Activated B cell treated with CpG ODN at 0.5 μM for 24 hours (primary cell): ENCODE measurements around the gene CCDC54. TPM values are rescaled to one million over a fixed set of nuclear protein-coding genes. Genes with fewer than 3 reads are reported as not detected.

ENCODE experiments used
- ATAC-seq: fragments of 200-7000 bp; cut with Tn5 transposase; one replicate; pipeline ENCODE4 v1.10.0; 2021; ENCODE audit warnings: low read depth, mild to moderate bottlenecking, moderate library complexity
- CTCF ChIA-PET: fragments of 350-600 bp; sonication (Branson Sonifier 250); formaldehyde crosslinking; loops from one replicate; lab custom pipeline; 2021; ENCODE audit warnings: antibody characterized with exemption; lab: Charles Lee
- POLR2A ChIA-PET: fragments of 350-600 bp; sonication (Branson Sonifier 250); formaldehyde crosslinking; loops from one replicate; lab custom pipeline; 2021; ENCODE audit warnings: antibody characterized with exemption; lab: Charles Lee
- DNase-seq: peaks from one replicate; pipeline ENCODE4 v3.0.0; 2022
- H3K27ac Mint-ChIP-seq: one replicate; pipeline ENCODE4 v1.8.0; 2020; ENCODE audit warnings: mixed read lengths
- H3K27me3 Mint-ChIP-seq: one replicate; pipeline ENCODE4 v1.8.0; 2021; ENCODE audit warnings: mixed read lengths
- H3K36me3 Mint-ChIP-seq: one replicate; pipeline ENCODE4 v1.8.0; 2021; ENCODE audit warnings: low read depth, mixed read lengths
- H3K4me1 Mint-ChIP-seq: one replicate; pipeline ENCODE4 v1.8.0; 2021; ENCODE audit warnings: mixed read lengths
- H3K4me3 Mint-ChIP-seq: one replicate; pipeline ENCODE4 v1.8.0; 2020; ENCODE audit warnings: mild to moderate bottlenecking, mixed read lengths
- H3K9me3 Mint-ChIP-seq: one replicate; pipeline ENCODE4 v1.8.0; 2020; ENCODE audit warnings: mixed read lengths
- CTCF ChIP-seq: fragments of 200-600 bp; IDR thresholded peaks from one replicate; pipeline ENCODE4 v1.8.0; 2022; ENCODE audit warnings: antibody characterized with exemption, mild to moderate bottlenecking
- intact Hi-C: fragments of 100-400 bp; cut with micrococcal nuclease; formaldehyde crosslinking; loops from one replicate; pipeline ENCODE4 v1.15.1; 2024
- total RNA-seq: library from RNA; stranded (reverse); gene quantifications from 2 replicates; pipeline ENCODE4 v1.2.3, GENCODE V29; 2022

CCDC54 gene
- total RNA-seq, 1 donor from 2014 or later: not detected

DNA sequence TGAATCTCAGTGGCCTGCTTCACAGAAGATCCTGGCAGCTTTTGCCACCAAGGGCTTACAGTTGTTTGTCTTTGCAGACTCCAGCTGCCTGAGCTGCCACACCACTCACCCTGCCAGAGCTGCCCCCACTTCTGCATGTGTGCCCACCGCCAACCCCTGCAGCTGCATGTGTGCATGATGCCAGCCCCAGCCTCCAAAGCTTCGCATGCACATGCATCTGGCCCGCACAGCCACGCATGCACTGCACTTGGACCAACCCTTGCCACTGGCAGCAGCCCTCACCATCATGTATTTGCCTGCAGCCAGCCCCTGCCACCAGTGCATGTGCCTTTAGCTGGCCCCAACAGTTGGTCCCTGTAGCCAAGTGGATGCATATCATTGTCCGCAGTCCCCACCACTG lies 31.3 kb downstream of the CCDC54 start:
- Mint-ChIP-seq H3K9me3 (peaks cover 10% of the 10 kb centered on the region), H3K4me3 (no peak overlapping the region), H3K4me1 (no peaks in the 10 kb centered on the region), H3K36me3 (no peaks in the 10 kb centered on the region), H3K27me3 (no peaks in the 10 kb centered on the region), H3K27ac (no peak overlapping the region)
- POLR2A ChIA-PET: interaction anchor here (0.7 kb wide), 1 partner anchor 439 kb away, joined by 5 read pairs; no protein-coding TSS in a partner anchor
- intact Hi-C loops: no loop called here
- DNase-seq (no peak), ATAC-seq (no peak)
- CTCF ChIA-PET: interaction anchor here (1.4 to 3.2 kb wide), 2 partner anchors 13 to 14 kb away, joined by 4 to 11 read pairs; no protein-coding TSS in a partner anchor
- TF ChIP-seq CTCF: no peak

DNA sequence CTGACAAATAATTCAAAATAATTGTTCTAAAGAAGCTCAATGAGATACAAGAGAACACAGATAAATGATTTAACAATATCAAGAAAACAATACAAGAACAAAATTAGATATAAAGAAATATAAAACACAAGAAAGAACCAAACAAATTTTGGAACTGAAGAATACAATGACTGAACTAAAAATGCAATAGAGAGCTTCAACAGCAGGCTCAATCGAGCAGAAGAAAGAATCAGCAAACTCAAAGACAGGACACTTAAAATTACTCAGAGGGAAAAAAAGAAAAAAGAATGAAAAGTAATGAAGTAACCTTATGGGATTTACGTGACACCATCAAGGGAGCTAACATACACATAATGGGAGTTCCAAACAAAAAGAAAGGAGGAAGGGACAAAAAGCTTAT lies 32.1 kb downstream of the CCDC54 start:
- POLR2A ChIA-PET: interaction anchor here (0.7 kb wide), 1 partner anchor 13 kb away, joined by 3 read pairs; no protein-coding TSS in a partner anchor
- CTCF ChIA-PET: interaction anchor here (3.2 to 3.6 kb wide), 2 partner anchors 12 to 20 kb away, joined by 11 to 15 read pairs; no protein-coding TSS in a partner anchor
- Mint-ChIP-seq H3K27me3 (no peaks in the 10 kb centered on the region), H3K9me3 (peaks cover 10% of the 10 kb centered on the region), H3K27ac (no peak overlapping the region), H3K4me3 (no peak overlapping the region), H3K4me1 (peaks cover 4% of the 10 kb centered on the region), H3K36me3 (no peaks in the 10 kb centered on the region)
- ATAC-seq: no peak
- intact Hi-C loops: no loop called here
- TF ChIP-seq CTCF: no peak
- DNase-seq: no peak

- no peak overlapping the region for H3K27ac Mint-ChIP-seq
- CTCF ChIA-PET: interaction anchor here (3.2 to 3.6 kb wide), 2 partner anchors 11 to 18 kb away, joined by 11 to 15 read pairs; no protein-coding TSS in a partner anchor
Observed at GRCh38 chr3:107410606-107411005, 33.4 kb downstream of the CCDC54 start.

GRCh38 chr3:107411056-107411455 lies 33.8 kb downstream of the CCDC54 start:
- Mint-ChIP-seq H3K27me3 (no peaks in the 10 kb centered on the region), H3K4me3 (no peak overlapping the region), H3K27ac (no peak overlapping the region), H3K36me3 (no peaks in the 10 kb centered on the region), H3K9me3 (peaks cover 10% of the 10 kb centered on the region), H3K4me1 (peaks cover 5% of the 10 kb centered on the region)
- intact Hi-C loops: no loop called here
- CTCF ChIA-PET: interaction anchor here (3.2 to 3.6 kb wide), 2 partner anchors 10 to 18 kb away, joined by 11 to 15 read pairs; no protein-coding TSS in a partner anchor
- POLR2A ChIA-PET: no interaction called here
- ATAC-seq (no peak), DNase-seq (no peak)
- TF ChIP-seq CTCF: no peak

More at GRCh38 chr3:107410606-107411005, 33.4 kb downstream of the CCDC54 start:
- POLR2A ChIA-PET: no interaction called here
- TF ChIP-seq CTCF: no peak
- H3K27me3 Mint-ChIP-seq: no peaks in the 10 kb centered on the region
- no peak for DNase-seq
- ATAC-seq: no peak
- H3K4me3 Mint-ChIP-seq: no peak overlapping the region
- peaks cover 10% of the 10 kb centered on the region for H3K9me3 Mint-ChIP-seq
- no peaks in the 10 kb centered on the region for H3K36me3 Mint-ChIP-seq
- intact Hi-C loops: no loop called here
- peaks cover 5% of the 10 kb centered on the region for H3K4me1 Mint-ChIP-seq

DNA sequence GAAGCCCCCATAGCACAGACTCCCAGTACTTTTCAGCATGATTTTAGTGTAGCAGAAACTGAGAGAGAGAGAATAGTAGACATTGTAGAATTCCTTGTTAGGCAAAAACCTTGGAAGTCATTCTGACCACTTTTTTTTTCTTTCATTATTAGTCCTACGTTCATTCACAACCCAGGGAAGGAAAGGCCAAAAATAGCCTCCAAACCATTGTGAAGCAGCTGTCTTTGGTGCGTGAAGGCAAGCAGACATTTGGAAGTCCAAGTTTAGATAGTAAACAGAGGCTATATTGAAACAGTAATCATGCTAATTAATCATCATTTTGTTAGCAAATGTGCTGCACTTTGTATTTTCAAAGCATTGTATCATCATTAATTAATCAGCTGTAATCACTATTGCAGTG lies 34.5 kb downstream of the CCDC54 start:
- intact Hi-C loops: no loop called here
- DNase-seq (no peak), ATAC-seq (no peak)
- Mint-ChIP-seq H3K27ac (no peak overlapping the region), H3K27me3 (no peaks in the 10 kb centered on the region), H3K4me1 (peaks cover 5% of the 10 kb centered on the region), H3K9me3 (peaks cover 10% of the 10 kb centered on the region), H3K36me3 (no peaks in the 10 kb centered on the region), H3K4me3 (no peak overlapping the region)
- TF ChIP-seq CTCF: no peak
- ChIA-PET CTCF (interaction anchor here (1.2 to 3.6 kb wide), 2 partner anchors 9 to 17 kb away, joined by 4 to 15 read pairs; no protein-coding TSS in a partner anchor), POLR2A (no interaction called here)
